HK-2 (cell line): ENCODE data around the gene AIPL1.
A peak's percentile ranks its signal among the peaks of the same experiment; 100 is the strongest.
"Not testable (repeated sequence)": the region's sequence is repeated elsewhere in the genome, so short reads cannot be mapped to it uniquely, and the experiment has no call there.

Experiments
- DNase-seq: peaks from one replicate; pipeline ENCODE4 v3.0.0-alpha.2; 2018; ENCODE audit not compliant: unreplicated experiment

Gene AIPL1

GRCh38 chr17:6435051-6435450 lies at the start of gene AIPL1:
AIPL1 (minus strand) TSS chr17:6435121; CDS start chr17:6435104, 17 bp downstream.
- no peak for DNase-seq

- no peak for DNase-seq
Measured at GRCh38 chr17:6483507-6483906, 48.6 kb upstream of the AIPL1 start.

GRCh38 chr17:6482796-6483195 lies 47.9 kb upstream of the AIPL1 start:
- not testable (repeated sequence) for DNase-seq

GRCh38 chr17:6482105-6482455 lies 47.2 kb upstream of the AIPL1 start:
- DNase-seq, result no peak

- no peak for DNase-seq
Measured at GRCh38 chr17:6480303-6480675, 45.4 kb upstream of the AIPL1 start.

GRCh38 chr17:6479622-6480302 lies 44.8 kb upstream of the AIPL1 start:
- no peak for DNase-seq

- no peak for DNase-seq
Measured at GRCh38 chr17:6478486-6478885, 43.6 kb upstream of the AIPL1 start.

- DNase-seq, result no peak
Measured at GRCh38 chr17:6477831-6478383, 43.0 kb upstream of the AIPL1 start.

- no peak for DNase-seq
Measured at GRCh38 chr17:6476810-6477179, 41.9 kb upstream of the AIPL1 start.

GRCh38 chr17:6476076-6476809 lies 41.3 kb upstream of the AIPL1 start:
- no peak for DNase-seq

GRCh38 chr17:6475411-6475810 lies 40.5 kb upstream of the AIPL1 start:
- DNase-seq, result no peak

GRCh38 chr17:6474906-6475305 lies 40.0 kb upstream of the AIPL1 start:
- no peak for DNase-seq

GRCh38 chr17:6474376-6474775 lies 39.5 kb upstream of the AIPL1 start:
- DNase-seq, result no peak

GRCh38 chr17:6473128-6473767 lies 38.3 kb upstream of the AIPL1 start:
- DNase-seq, result peak; percentile 86

GRCh38 chr17:6472517-6472916 lies 37.6 kb upstream of the AIPL1 start:
- no peak for DNase-seq

GRCh38 chr17:6471531-6472465 lies 36.9 kb upstream of the AIPL1 start:
- peak; percentile 57 for DNase-seq

GRCh38 chr17:6470751-6471521 lies 36.0 kb upstream of the AIPL1 start:
- no peak for DNase-seq

GRCh38 chr17:6470146-6470718 lies 35.3 kb upstream of the AIPL1 start:
- no peak for DNase-seq

- DNase-seq, result no peak
Measured at GRCh38 chr17:6468051-6468790, 33.3 kb upstream of the AIPL1 start.

GRCh38 chr17:6467567-6467966 lies 32.6 kb upstream of the AIPL1 start:
- no peak for DNase-seq
